Effector memory CD4-positive, alpha-beta T cell (primary cell): ENCODE data around the gene KLF8.
"Not testable (repeated sequence)": the region's sequence is repeated elsewhere in the genome, so short reads cannot be mapped to it uniquely, and the experiment has no call there.

Experiments used
- DNase-seq, 3 donors: peaks; one replicate each; pipeline ENCODE4 v3.0.0-alpha.2; 2020
- H3K27ac ChIP-seq: 2 replicates; pipeline ENCODE4 v1.7.0; 2013; ENCODE audit warnings: mild to moderate bottlenecking, low read length, moderate library complexity; ENCODE audit not compliant: insufficient read depth, poor library complexity, severe bottlenecking
- H3K27me3 ChIP-seq: replicated peaks from 2 replicates; pipeline ENCODE4 v1.7.0; 2013; ENCODE audit warnings: mild to moderate bottlenecking, low read length; ENCODE audit not compliant: insufficient read depth, control insufficient read depth, poor library complexity, severe bottlenecking
- H3K36me3 ChIP-seq: 2 replicates; pipeline ENCODE4 v1.7.0; 2013; ENCODE audit warnings: mild to moderate bottlenecking, low read length, moderate library complexity; ENCODE audit not compliant: control insufficient read depth, insufficient read depth
- H3K4me1 ChIP-seq: 2 replicates; pipeline ENCODE4 v1.7.0; 2013; ENCODE audit warnings: low read length, mild to moderate bottlenecking; ENCODE audit not compliant: control insufficient read depth, insufficient read depth, poor library complexity, severe bottlenecking
- H3K4me3 ChIP-seq: 2 replicates; pipeline ENCODE4 v1.7.0; 2013; ENCODE audit warnings: low read length, low read depth, mild to moderate bottlenecking; ENCODE audit not compliant: insufficient read depth, poor library complexity, severe bottlenecking
- H3K9me3 ChIP-seq: 2 replicates; pipeline ENCODE4 v1.7.0; 2013; ENCODE audit warnings: mild to moderate bottlenecking, low read length, moderate library complexity; ENCODE audit not compliant: control insufficient read depth
- total RNA-seq, 3 donors: gene quantifications; one replicate each; lab custom pipeline; 2026; lab: John Stamatoyannopoulos, UW

KLF8 gene
- total RNA-seq, result 11.4 to 21.1 (median 14.5) reads per million in 3 donors

GRCh38 chrX:56232221-56233082 is at the start of gene KLF8:
KLF8 (plus strand) TSS chrX:56232356; CDS start chrX:56233335, 979 bp downstream.
- DNase-seq, result peak; percentile 6 to 26 (median 9)
- no peak within 1 kb of the TSS for H3K27ac ChIP-seq
- H3K4me3 ChIP-seq, result peak within 1 kb of the TSS; percentile 44
- peaks cover 3% of the 10 kb centered on the region for H3K4me1 ChIP-seq
- no peaks in the 10 kb centered on the region for H3K9me3 ChIP-seq
- H3K36me3 ChIP-seq, result no peaks in the 10 kb centered on the region
- H3K27me3 ChIP-seq, result no peaks in the 10 kb centered on the region

- H3K36me3 ChIP-seq, DNase-seq, H3K27ac ChIP-seq, H3K9me3 ChIP-seq, H3K27me3 ChIP-seq, H3K4me1 ChIP-seq, H3K4me3 ChIP-seq: not testable (repeated sequence)
Measured at GRCh38 chrX:56206945-56207344, 25.2 kb upstream of the KLF8 start.

- Histone ChIP-seq H3K4me3 (no peak overlapping the region), H3K9me3 (no peaks in the 10 kb centered on the region), H3K36me3 (no peaks in the 10 kb centered on the region), H3K4me1 (no peaks in the 10 kb centered on the region), H3K27me3 (no peaks in the 10 kb centered on the region), H3K27ac (no peak overlapping the region)
- DNase-seq, result no peak
Measured at GRCh38 chrX:56211701-56212100, 20.5 kb upstream of the KLF8 start.

- no peaks in the 10 kb centered on the region for H3K9me3 ChIP-seq
- H3K4me1 ChIP-seq, result no peaks in the 10 kb centered on the region
- H3K4me3 ChIP-seq, result no peak overlapping the region
- no peak for DNase-seq
- no peaks in the 10 kb centered on the region for H3K36me3 ChIP-seq
- no peak overlapping the region for H3K27ac ChIP-seq
- no peaks in the 10 kb centered on the region for H3K27me3 ChIP-seq
Measured at GRCh38 chrX:56216332-56216731, 15.8 kb upstream of the KLF8 start.

- no peak for DNase-seq
- H3K4me1 ChIP-seq, result no peaks in the 10 kb centered on the region
- no peaks in the 10 kb centered on the region for H3K27me3 ChIP-seq
- no peak overlapping the region for H3K4me3 ChIP-seq
- no peaks in the 10 kb centered on the region for H3K36me3 ChIP-seq
- H3K9me3 ChIP-seq, result no peaks in the 10 kb centered on the region
- no peak overlapping the region for H3K27ac ChIP-seq
Measured at GRCh38 chrX:56219700-56220099, 12.5 kb upstream of the KLF8 start.

GRCh38 chrX:56221101-56221500 is 11.1 kb upstream of the KLF8 start:
- no peak for DNase-seq
- H3K9me3 ChIP-seq, result no peaks in the 10 kb centered on the region
- H3K36me3 ChIP-seq, result no peaks in the 10 kb centered on the region
- H3K4me1 ChIP-seq, result no peaks in the 10 kb centered on the region
- no peak overlapping the region for H3K27ac ChIP-seq
- H3K27me3 ChIP-seq, result no peaks in the 10 kb centered on the region
- H3K4me3 ChIP-seq, result no peak overlapping the region

GRCh38 chrX:56222473-56223000 is 9.6 kb upstream of the KLF8 start:
- DNase-seq, result no peak
- no peaks in the 10 kb centered on the region for H3K4me1 ChIP-seq
- H3K27me3 ChIP-seq, result no peaks in the 10 kb centered on the region
- H3K4me3 ChIP-seq, result no peak overlapping the region
- H3K36me3 ChIP-seq, result no peaks in the 10 kb centered on the region
- H3K9me3 ChIP-seq, result no peaks in the 10 kb centered on the region
- H3K27ac ChIP-seq, result no peak overlapping the region

- peaks cover 3% of the 10 kb centered on the region for H3K4me1 ChIP-seq
- no peaks in the 10 kb centered on the region for H3K36me3 ChIP-seq
- H3K9me3 ChIP-seq, result no peaks in the 10 kb centered on the region
- H3K27me3 ChIP-seq, result no peaks in the 10 kb centered on the region
- H3K4me3 ChIP-seq, result no peak overlapping the region
- no peak for DNase-seq
- H3K27ac ChIP-seq, result no peak overlapping the region
Measured at GRCh38 chrX:56226980-56227379, 5.2 kb upstream of the KLF8 start.

- Histone ChIP-seq H3K4me1 (peaks cover 3% of the 10 kb centered on the region), H3K27ac (no peak overlapping the region), H3K9me3 (no peaks in the 10 kb centered on the region), H3K4me3 (no peak overlapping the region), H3K36me3 (no peaks in the 10 kb centered on the region), H3K27me3 (no peaks in the 10 kb centered on the region)
- no peak for DNase-seq
Measured at GRCh38 chrX:56228914-56229313, 3.2 kb upstream of the KLF8 start.

GRCh38 chrX:56231537-56232090 is 542 bp upstream of the KLF8 start:
- no peaks in the 10 kb centered on the region for H3K36me3 ChIP-seq
- peak overlapping the region; percentile 44 for H3K4me3 ChIP-seq
- H3K27me3 ChIP-seq, result no peaks in the 10 kb centered on the region
- no peak for DNase-seq
- H3K4me1 ChIP-seq, result peaks cover 3% of the 10 kb centered on the region
- no peak overlapping the region for H3K27ac ChIP-seq
- no peaks in the 10 kb centered on the region for H3K9me3 ChIP-seq
